Measurements from ENCODE around the gene PROM2.

DNA sequence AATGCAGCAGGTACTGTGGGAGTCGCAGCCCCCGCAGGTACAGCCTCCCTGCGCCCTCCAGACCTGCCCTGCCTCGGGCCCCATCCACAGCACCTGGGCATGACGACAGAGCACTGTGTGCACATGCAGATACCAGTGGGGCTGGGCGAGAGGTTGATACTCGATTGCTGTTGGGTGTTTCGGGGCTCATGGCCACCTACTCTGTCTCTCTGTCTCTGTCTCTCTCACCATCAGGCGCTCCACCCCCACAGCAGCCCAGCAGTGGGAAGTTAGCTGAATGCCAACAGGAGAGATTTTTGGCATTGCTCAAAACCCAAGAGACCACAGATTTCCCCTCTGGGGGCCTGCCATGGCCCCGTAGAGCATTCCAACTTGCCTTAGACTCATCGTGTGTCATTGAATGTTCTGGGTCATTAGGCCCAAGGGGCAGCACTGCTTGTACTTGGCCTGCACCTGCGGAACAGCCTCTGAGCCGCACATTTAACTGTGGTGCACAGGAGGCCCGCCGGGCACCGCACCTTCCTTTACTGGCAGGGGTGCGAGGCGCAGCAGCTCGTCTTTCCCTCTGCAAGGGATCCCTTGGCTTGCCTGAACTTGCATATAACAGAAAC is 41.7 kb downstream of the PROM2 start:
- TF ChIP-seq, protein P1, sequence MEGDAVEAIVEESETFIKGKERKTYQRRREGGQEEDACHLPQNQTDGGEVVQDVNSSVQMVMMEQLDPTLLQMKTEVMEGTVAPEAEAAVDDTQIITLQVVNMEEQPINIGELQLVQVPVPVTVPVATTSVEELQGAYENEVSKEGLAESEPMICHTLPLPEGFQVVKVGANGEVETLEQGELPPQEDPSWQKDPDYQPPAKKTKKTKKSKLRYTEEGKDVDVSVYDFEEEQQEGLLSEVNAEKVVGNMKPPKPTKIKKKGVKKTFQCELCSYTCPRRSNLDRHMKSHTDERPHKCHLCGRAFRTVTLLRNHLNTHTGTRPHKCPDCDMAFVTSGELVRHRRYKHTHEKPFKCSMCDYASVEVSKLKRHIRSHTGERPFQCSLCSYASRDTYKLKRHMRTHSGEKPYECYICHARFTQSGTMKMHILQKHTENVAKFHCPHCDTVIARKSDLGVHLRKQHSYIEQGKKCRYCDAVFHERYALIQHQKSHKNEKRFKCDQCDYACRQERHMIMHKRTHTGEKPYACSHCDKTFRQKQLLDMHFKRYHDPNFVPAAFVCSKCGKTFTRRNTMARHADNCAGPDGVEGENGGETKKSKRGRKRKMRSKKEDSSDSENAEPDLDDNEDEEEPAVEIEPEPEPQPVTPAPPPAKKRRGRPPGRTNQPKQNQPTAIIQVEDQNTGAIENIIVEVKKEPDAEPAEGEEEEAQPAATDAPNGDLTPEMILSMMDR (IDR thresholded peaks at IDR 0.05; ENCODE audit: insufficient read depth, low read depth, low read length), result no peak
- TF ChIP-seq EZH2 (IDR thresholded peaks at IDR 0.05; ENCODE audit: insufficient read depth, low read length), result no peak
